IMR-90 (cell line): Measurements from ENCODE around the gene GRID1. TPM values are rescaled to one million over a fixed set of nuclear protein-coding genes. Genes with fewer than 3 reads are reported as not detected.

Experiments used
- ATAC-seq: fragments of 200-7000 bp; cut with Tn5 transposase; 2 replicates; pipeline ENCODE4 v1.9.1; 2020; ENCODE audit warnings: low read depth, mild to moderate bottlenecking, moderate library complexity
- BruUV-seq: library from RNA; stranded (reverse); fragments of 400-500 nt; replicated peaks from 2 replicates; lab custom pipeline; 2021; lab: Mats Ljungman, UMichigan
- CTCF ChIA-PET: fragments of 300-600 bp; formaldehyde crosslinking; extraction: SDS; loops from one replicate; lab custom pipeline; 2021; ENCODE audit warnings: antibody characterized with exemption; lab: Yijun Ruan, JAX
- POLR2A ChIA-PET: fragments of 300-600 bp; sonication (Branson Sonifier 250); formaldehyde crosslinking; loops from one replicate; lab custom pipeline; 2022; ENCODE audit warnings: antibody characterized with exemption; ENCODE audit not compliant: unreplicated experiment; lab: Charles Lee
- DNase-seq: peaks from one replicate; pipeline ENCODE4 v3.0.0; 2013
- H2AFZ ChIP-seq: replicated peaks from 2 replicates; pipeline ENCODE3; 2013; ENCODE audit warnings: low read length, mild to moderate bottlenecking; ENCODE audit not compliant: poor library complexity
- H2AK5ac ChIP-seq: 2 replicates; pipeline ENCODE4 v1.6.1; 2013; ENCODE audit warnings: low read depth, low read length, inconsistent platforms
- H2AK9ac ChIP-seq: replicated peaks from 2 replicates; pipeline ENCODE3; 2013; ENCODE audit warnings: mild to moderate bottlenecking, low read depth, low read length, moderate library complexity; ENCODE audit not compliant: poor library complexity
- H2BK120ac ChIP-seq: 2 replicates; pipeline ENCODE4 v1.6.1; 2013; ENCODE audit warnings: low read depth, low read length, inconsistent platforms
- H2BK15ac ChIP-seq: 3 replicates; pipeline ENCODE4 v1.6.1; 2013; ENCODE audit warnings: low read depth, low read length, inconsistent platforms
- H2BK20ac ChIP-seq: 2 replicates; pipeline ENCODE4 v1.6.1; 2013; ENCODE audit warnings: low read depth, mild to moderate bottlenecking, inconsistent platforms, low read length, moderate library complexity
- H2BK5ac ChIP-seq: 2 replicates; pipeline ENCODE4 v1.6.1; 2013; ENCODE audit warnings: mild to moderate bottlenecking, low read depth, low read length, inconsistent platforms; ENCODE audit not compliant: poor library complexity, severe bottlenecking
- H3K14ac ChIP-seq: replicated peaks from 2 replicates; pipeline ENCODE4 v1.6.1; 2013; ENCODE audit warnings: low read depth, low read length, inconsistent platforms
- H3K18ac ChIP-seq: 2 replicates; pipeline ENCODE4 v1.6.1; 2013; ENCODE audit warnings: low read depth, low read length, control low read depth
- H3K23ac ChIP-seq: 2 replicates; pipeline ENCODE4 v1.6.1; 2013; ENCODE audit warnings: low read depth, low read length, inconsistent platforms
- H3K27ac ChIP-seq: 2 replicates; pipeline ENCODE4 v1.5.1; 2013; ENCODE audit warnings: mild to moderate bottlenecking, control low read depth, low read length; ENCODE audit not compliant: insufficient read depth
- H3K27me3 ChIP-seq: 2 replicates; pipeline ENCODE4 v1.6.1; 2013; ENCODE audit warnings: low read length; ENCODE audit not compliant: control insufficient read depth, insufficient read depth
- H3K36me3 ChIP-seq: 2 replicates; pipeline ENCODE4 v1.6.1; 2013; ENCODE audit warnings: low read length, mixed read lengths; ENCODE audit not compliant: control insufficient read depth, insufficient read depth
- H3K4ac ChIP-seq: 2 replicates; pipeline ENCODE4 v1.6.1; 2013; ENCODE audit warnings: low read depth, low read length, inconsistent platforms
- H3K4me1 ChIP-seq: 2 replicates; pipeline ENCODE4 v1.6.1; 2013; ENCODE audit warnings: low read length, mixed read lengths; ENCODE audit not compliant: control insufficient read depth, insufficient read depth
- H3K4me2 ChIP-seq: 2 replicates; pipeline ENCODE4 v1.6.1; 2013; ENCODE audit warnings: low read depth, mild to moderate bottlenecking, control low read depth, low read length, moderate library complexity
- H3K4me3 ChIP-seq: 2 replicates; pipeline ENCODE4 v1.5.1; 2013; ENCODE audit warnings: low read depth, mild to moderate bottlenecking, control low read depth, low read length, moderate library complexity; ENCODE audit not compliant: insufficient read depth
- H3K56ac ChIP-seq: 2 replicates; pipeline ENCODE4 v1.6.1; 2013; ENCODE audit warnings: low read length, inconsistent platforms; ENCODE audit not compliant: insufficient read depth; ENCODE audit errors: extremely low read depth
- H3K79me1 ChIP-seq, 2 experiments: 2 replicates each; pipeline ENCODE4 v1.6.1; 2013; ENCODE audit warnings: low read length in 2 of 2, inconsistent platforms in 1 of 2, low read depth in 1 of 2
- H3K9ac ChIP-seq: 2 replicates; pipeline ENCODE4 v1.6.1; 2013; ENCODE audit warnings: low read depth, low read length, control low read depth
- H3K9me1 ChIP-seq: 2 replicates; pipeline ENCODE4 v1.6.1; 2013; ENCODE audit warnings: low read length, inconsistent platforms; ENCODE audit not compliant: insufficient read depth
- H3K9me3 ChIP-seq: 2 replicates; pipeline ENCODE4 v1.6.1; 2013; ENCODE audit warnings: low read length; ENCODE audit not compliant: control insufficient read depth, insufficient read depth
- H4K20me1 ChIP-seq: 2 replicates; pipeline ENCODE4 v1.6.1; 2013; ENCODE audit warnings: low read length, inconsistent platforms; ENCODE audit not compliant: insufficient read depth
- H4K5ac ChIP-seq: 2 replicates; pipeline ENCODE4 v1.6.1; 2013; ENCODE audit warnings: mild to moderate bottlenecking, low read depth, low read length, control low read depth
- H4K8ac ChIP-seq, 2 experiments: 2 replicates each; pipeline ENCODE4 v1.6.1; 2013; ENCODE audit warnings: low read depth in 2 of 2, low read length in 2 of 2, control low read depth in 1 of 2, inconsistent platforms in 1 of 2
- H4K91ac ChIP-seq: 2 replicates; pipeline ENCODE4 v1.6.1; 2013; ENCODE audit warnings: low read depth, low read length, inconsistent platforms; ENCODE audit not compliant: insufficient read depth
- CHD1 ChIP-seq: IDR thresholded peaks from 2 replicates; pipeline ENCODE4 v1.6.1; 2012; ENCODE audit warnings: low read depth, low read length, improper control_type of control experiment
- FOS ChIP-seq: fragments of 150-350 bp; IDR thresholded peaks from 2 replicates; pipeline ENCODE4 v1.6.1; 2016; ENCODE audit warnings: low read depth, low read length
- MAZ ChIP-seq: IDR thresholded peaks from 2 replicates; pipeline ENCODE4 v1.6.1; 2012; ENCODE audit warnings: low read depth, mild to moderate bottlenecking, low read length, improper control_type of control experiment, moderate library complexity, borderline replicate concordance
- POLR2A ChIP-seq: IDR thresholded peaks from 2 replicates; pipeline ENCODE4 v1.6.1; 2012; ENCODE audit warnings: mild to moderate bottlenecking, low read depth, low read length
- RFX5 ChIP-seq: IDR thresholded peaks from 2 replicates; pipeline ENCODE4 v1.8.0; 2012; ENCODE audit warnings: low read depth, mild to moderate bottlenecking, low read length, moderate library complexity
- WGBS, 2 experiments: methylation state at CpG; one replicate each; pipeline versions ENCODE4 v1.1.5 to v1.1.7; 2013; ENCODE audit warnings: missing lambda C conversion rate in 2 of 2; ENCODE audit not compliant: insufficient read length in 1 of 2; ENCODE audit errors: extremely low coverage in 2 of 2; 5-methylcytosine and 5-hydroxymethylcytosine counted together
- dilution Hi-C: fragments of 300-500 bp; cut with HindIII; formaldehyde crosslinking; loops from one replicate; pipeline ENCODE4 v1.14.3; 2018; ENCODE audit warnings: low sequenced_read_pairs; ENCODE audit not compliant: unreplicated experiment
- in situ Hi-C: fragments of 300-500 bp; cut with MboI; formaldehyde crosslinking; loops from 3 replicates; pipeline ENCODE4 v1.14.3; 2019; ENCODE audit warnings: low sequenced_read_pairs, inconsistent platforms, mixed read lengths
- intact Hi-C: fragments of 100-400 bp; cut with micrococcal nuclease; formaldehyde crosslinking; loops from 2 replicates; pipeline ENCODE4 v1.10.0; 2022
- polyA plus RNA-seq, 3 experiments: library from polyadenylated mRNA; depleted of rRNA; stranded (reverse); fragments of >200 nt; gene quantifications; 2 replicates each; pipeline ENCODE4 v1.2.3, GENCODE V29; 2012; ENCODE audit warnings: low replicate concordance in 1 of 3
- total RNA-seq: library from RNA; depleted of rRNA; stranded (reverse); fragments of >200 nt; gene quantifications from 2 replicates; pipeline ENCODE4 v1.2.3, GENCODE V29; 2012

Gene GRID1
- total and polyA plus RNA-seq, 2 of the 4 experiments (the other 2 are of a cell fraction), result not detected

DNA sequence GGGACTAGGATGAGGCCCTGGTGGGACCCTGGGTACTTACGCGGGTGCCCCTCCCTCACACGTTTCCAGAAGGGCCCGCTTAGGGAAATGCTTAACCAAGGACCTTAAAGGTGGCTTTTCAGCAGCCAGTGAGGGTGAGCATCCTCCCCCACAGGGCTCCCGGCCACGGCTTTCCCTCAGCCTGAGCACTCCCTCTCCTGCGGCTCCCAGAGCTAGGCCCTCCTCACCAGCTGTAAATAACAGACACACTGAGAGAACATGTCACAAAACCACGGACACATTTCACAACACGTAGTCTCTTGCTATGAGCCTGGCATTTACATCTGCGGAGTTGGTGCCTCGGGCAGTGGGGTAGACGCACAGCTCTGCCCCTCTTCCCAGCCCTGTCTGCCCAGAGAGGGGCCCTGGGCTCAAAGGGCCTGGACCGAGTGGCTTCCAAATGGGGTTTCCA lies 25.2 kb downstream of the GRID1 start:
- DNase-seq, result no peak
- H3K27me3 ChIP-seq, result peaks cover 15% of the 10 kb centered on the region

More for the DNA sequence above, 25.2 kb downstream of the GRID1 start:
- Histone ChIP-seq H2AK5ac (no peak overlapping the region), H4K5ac (no peak overlapping the region), H2BK120ac (no peak overlapping the region), H2BK20ac (no peak overlapping the region), H3K4me2 (no peak overlapping the region), H3K4me3 (no peak overlapping the region), H3K9me1 (no peaks in the 10 kb centered on the region), H3K14ac (no peak overlapping the region), H3K9me3 (no peaks in the 10 kb centered on the region), H3K18ac (no peak overlapping the region), H3K27ac (no peak overlapping the region), H3K56ac (no peak overlapping the region), H3K4me1 (no peaks in the 10 kb centered on the region), H3K23ac (no peak overlapping the region), H2AK9ac (no peak overlapping the region), H4K20me1 (no peaks in the 10 kb centered on the region), H3K79me1 (no peaks in the 10 kb centered on the region), H4K8ac (no peak overlapping the region), H3K9ac (no peak overlapping the region), H3K36me3 (no peaks in the 10 kb centered on the region), H2AFZ (no peak overlapping the region), H3K4ac (no peak overlapping the region), H2BK15ac (no peak overlapping the region), H2BK5ac (no peak overlapping the region), H4K91ac (no peak overlapping the region)
- BruUV-seq, result no TSS peak
- no peak for ATAC-seq
- WGBS, 2 experiments, result 31% methylated on average over 3 of the region's 13 CpGs; no CpG with 5 or more reads in 1 of the 2 experiments
- POLR2A ChIA-PET, result no interaction called here
- intact Hi-C loops, result no loop called here
- dilution Hi-C loops, result no loop called here
- in situ Hi-C loops, result no loop called here
- CTCF ChIA-PET, result no interaction called here
- TF ChIP-seq RFX5 (no peak), MAZ (no peak), FOS (no peak), CHD1 (no peak), POLR2A (no peak)
